Mononuclear cell (primary cell): ENCODE measurements around the gene TCF23. TPM values are rescaled to one million over a fixed set of nuclear protein-coding genes. Genes with fewer than 3 reads are reported as not detected.
"Not testable (repeated sequence)": the region's sequence is repeated elsewhere in the genome, so short reads cannot be mapped to it uniquely, and the experiment has no call there.

Source experiments
- H3K27me3 ChIP-seq: 2 replicates; pipeline ENCODE4 v1.6.0; 2011; ENCODE audit warnings: low read length, control low read depth; ENCODE audit not compliant: insufficient read depth
- H3K4me1 ChIP-seq: 2 replicates; pipeline ENCODE4 v1.5.1; 2011; ENCODE audit warnings: mild to moderate bottlenecking, low read length, control low read depth; ENCODE audit not compliant: insufficient read depth
- H3K4me3 ChIP-seq: 2 replicates; pipeline ENCODE4 v1.5.1; 2011; ENCODE audit warnings: mild to moderate bottlenecking, low read length, moderate library complexity
- H3K9me3 ChIP-seq: 2 replicates; pipeline ENCODE4 v1.5.1; 2011; ENCODE audit warnings: low read depth, mild to moderate bottlenecking, control low read depth, low read length
- total RNA-seq: library from RNA; depleted of rRNA; stranded (reverse); fragments of >200 nt; gene quantifications from one replicate; pipeline ENCODE4 v1.2.3, GENCODE V29; 2012

The TCF23 gene
- total RNA-seq, 1 donor, result not detected

DNA sequence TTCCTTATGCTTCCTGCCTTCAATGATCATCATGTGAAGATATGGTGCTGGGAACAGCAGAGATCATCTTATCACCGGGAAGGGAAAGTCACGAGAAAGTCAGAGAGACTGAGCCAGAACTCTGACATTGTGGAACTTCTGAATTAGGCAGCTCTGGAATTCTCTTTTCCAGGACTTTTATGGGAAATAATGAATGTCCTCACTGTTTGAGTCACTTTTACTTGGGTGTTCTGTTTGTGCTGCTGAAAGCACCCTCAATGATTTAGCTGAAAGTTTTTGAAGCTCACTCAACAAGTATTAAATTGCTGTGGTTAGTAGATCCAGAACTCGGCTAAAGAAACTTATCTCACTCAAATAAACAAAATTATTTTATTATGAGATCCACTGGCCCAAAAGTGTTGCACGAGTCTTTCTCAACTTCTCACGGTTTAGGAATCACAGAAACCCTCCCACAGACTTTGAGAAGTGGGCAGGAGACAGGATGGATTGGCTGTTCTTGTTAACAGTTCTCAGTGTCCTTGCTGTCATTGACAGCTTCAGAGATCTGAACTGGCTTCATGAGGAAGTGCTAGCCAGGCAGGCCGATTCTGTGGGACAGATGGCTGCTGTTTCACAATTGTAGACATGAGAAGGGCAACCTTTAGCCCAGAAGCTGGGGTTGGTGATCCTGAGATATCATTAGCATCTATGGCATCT, 36.7 kb downstream of the TCF23 start:
- Histone ChIP-seq H3K27me3 (no peaks in the 10 kb centered on the region), H3K9me3 (no peaks in the 10 kb centered on the region), H3K4me3 (no peak overlapping the region), H3K4me1 (no peaks in the 10 kb centered on the region)

DNA sequence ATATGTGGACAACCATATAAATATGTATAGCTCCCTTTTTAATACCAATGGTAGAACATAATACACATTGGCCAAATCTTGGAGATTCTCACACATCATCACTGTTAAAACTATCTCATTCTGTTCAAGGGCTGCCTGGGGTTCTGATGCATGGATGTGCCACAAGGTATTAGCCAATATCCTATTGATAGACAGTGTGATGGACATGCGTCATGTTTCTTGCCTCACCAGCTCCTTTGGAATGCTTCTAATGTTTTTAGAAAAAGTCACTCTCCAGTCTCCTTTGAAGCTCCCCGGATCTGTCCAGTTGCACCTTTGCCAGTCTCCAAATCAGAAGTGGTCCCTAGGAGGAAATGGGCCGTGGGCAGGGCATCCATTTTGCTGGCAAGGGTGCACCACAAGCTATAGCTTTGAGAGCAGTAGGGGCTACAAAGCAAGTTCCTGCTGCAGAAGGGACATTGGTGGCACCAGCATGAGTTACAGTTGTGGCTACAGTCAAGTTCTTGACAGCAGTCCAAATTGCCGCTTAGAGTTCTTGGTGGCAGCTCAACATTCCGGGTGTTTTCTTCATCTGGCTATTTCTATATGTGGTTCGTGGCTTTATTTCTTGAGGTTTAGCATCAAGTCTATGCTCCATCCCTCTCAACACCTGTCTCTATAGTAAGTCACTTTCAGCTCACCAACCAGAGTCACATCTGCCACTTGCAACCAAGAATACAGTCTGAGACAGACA, 38.0 kb downstream of the TCF23 start:
- Histone ChIP-seq H3K27me3 (no peaks in the 10 kb centered on the region), H3K4me3 (no peak overlapping the region), H3K9me3 (no peaks in the 10 kb centered on the region), H3K4me1 (no peaks in the 10 kb centered on the region)

DNA sequence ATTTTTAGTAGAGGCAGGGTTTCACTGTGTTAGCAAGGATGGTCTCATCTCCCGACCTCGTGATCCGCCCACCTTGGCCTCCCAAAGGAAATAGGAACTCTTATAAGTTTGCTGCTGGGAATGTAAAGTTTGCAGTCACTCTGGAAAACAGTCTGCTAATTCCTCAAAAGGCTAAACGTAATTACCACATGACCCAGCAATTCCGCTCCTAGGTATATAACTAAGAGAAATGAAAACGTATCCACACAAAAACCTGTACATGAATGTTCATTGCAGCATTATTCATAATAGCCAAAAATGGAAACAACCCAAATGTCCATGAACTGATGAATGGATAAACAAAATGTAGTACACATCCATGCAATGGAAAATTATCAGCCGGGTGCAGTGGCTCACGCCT, 41.2 kb downstream of the TCF23 start:
- Histone ChIP-seq H3K4me3 (no peak overlapping the region), H3K27me3 (no peaks in the 10 kb centered on the region), H3K9me3 (no peaks in the 10 kb centered on the region), H3K4me1 (no peaks in the 10 kb centered on the region)

DNA sequence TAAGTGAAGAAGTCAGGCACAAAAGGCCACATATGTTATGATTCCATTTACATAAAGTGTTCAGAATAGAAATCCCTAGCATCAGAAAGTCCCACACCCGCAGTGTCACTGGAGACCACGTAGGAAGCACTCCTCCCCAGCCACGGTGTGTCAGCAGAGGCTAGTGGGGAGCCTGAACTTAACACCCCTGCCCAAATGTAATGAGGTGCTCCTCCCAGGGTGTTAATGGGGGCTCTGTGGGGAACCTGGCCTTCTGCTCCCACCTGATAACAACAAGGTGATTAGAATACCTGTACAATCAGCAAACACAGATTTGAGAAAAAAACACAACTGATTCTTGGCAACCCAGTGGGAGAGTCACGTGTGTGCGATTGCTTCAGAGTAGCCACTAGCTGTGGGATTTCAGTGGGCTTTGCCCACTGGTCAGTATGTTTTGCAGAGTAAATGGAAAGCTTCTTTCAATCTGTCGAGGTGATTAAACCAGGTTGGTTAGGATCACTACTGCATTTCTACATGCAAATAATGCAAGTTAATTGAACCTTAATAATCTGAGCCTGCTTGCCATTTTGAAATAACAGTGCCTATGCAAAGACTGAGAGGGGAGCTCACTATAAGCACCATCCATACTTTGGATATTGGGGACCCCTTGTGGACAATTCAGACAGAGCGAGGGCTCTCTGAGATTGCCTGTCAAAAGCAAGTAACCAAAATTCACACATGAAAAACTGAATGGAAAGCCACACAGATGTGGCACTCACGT, 42.4 kb downstream of the TCF23 start:
- no peaks in the 10 kb centered on the region for H3K4me1 ChIP-seq

DNA sequence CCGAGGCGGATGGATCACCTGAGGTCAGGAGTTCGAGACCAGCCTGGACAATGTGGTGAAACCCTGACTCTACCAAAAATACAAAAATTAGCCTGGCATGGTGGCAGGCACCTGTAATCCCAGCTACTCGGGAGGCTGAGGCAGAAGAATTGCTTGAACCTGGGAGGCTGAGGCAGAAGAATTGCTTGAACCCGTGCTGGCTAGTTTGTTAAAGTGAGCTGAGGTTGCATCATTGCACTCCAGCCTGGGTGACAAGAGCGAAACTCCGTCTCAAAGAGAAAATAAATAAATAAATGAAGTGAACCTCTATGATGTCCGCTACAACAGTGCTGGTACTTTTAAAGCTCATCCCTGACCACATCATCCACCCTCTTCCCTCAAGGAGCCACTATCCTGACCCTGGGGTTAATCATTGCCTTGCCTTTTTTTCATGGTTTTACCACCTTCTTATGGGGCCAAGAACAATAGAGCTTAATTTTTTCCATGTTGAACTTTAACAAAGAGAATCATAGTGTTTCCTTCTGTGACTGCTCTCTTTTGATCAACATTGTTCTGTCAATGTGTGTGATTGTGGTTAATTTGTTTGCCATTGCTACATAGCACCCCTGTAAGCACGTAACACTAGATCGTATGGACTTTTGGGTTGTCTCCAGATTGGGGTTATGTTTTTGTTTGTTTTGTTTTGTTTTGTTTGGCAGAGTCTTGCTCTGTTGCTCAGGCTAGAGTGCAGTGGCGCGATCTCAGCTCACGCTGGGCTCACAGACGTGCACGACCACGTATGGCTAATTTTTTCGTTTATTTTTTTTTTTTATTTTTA, 45.9 kb downstream of the TCF23 start:
- H3K4me3 ChIP-seq, result no peak overlapping the region
- no peaks in the 10 kb centered on the region for H3K9me3 ChIP-seq
- H3K27me3 ChIP-seq, result no peaks in the 10 kb centered on the region
- H3K4me1 ChIP-seq, result no peaks in the 10 kb centered on the region

More for the DNA sequence above, 42.4 kb downstream of the TCF23 start:
- H3K4me3 ChIP-seq, result no peak overlapping the region
- H3K9me3 ChIP-seq, result no peaks in the 10 kb centered on the region
- no peaks in the 10 kb centered on the region for H3K27me3 ChIP-seq

DNA sequence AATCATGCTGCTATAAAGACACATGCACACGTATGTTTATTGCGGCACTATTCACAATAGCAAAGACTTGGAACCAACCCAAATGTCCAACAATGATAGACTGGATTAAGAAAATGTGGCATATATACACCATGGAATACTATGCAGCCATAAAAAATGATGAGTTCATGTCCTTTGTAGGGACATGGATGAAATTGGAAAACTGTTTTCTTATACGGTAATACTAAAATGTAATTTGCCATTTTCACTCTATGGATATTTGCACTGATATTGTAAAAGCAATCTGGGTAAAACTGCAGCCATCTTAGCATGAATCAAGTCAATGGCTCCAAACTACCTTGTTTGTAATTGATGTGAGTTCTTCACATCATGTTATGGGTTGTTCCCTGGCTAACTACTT, 47.0 kb downstream of the TCF23 start:
- H3K27me3 ChIP-seq, H3K4me3 ChIP-seq, H3K9me3 ChIP-seq, H3K4me1 ChIP-seq: not testable (repeated sequence)

DNA sequence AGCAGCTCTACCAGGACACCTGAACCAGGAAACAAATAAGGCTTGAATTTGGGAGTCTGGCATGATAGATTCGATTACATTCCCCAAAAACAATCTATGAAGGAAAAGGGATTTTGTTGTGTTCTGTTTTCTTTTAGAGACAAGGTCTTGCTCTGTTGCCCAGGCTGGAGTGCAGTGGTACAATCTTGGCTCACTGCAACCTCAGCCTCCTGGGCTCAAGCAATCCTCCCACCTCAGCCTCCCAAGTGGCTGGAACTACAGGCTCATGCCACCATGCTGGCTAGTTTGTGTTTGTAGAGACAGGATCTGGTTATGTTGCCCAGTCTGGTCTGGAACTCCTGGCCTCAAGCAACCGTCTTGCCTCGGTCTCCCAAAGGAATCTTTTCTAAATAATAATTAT, 49.3 kb downstream of the TCF23 start:
- not testable (repeated sequence) for H3K4me1 ChIP-seq, H3K4me3 ChIP-seq, H3K27me3 ChIP-seq, H3K9me3 ChIP-seq

DNA sequence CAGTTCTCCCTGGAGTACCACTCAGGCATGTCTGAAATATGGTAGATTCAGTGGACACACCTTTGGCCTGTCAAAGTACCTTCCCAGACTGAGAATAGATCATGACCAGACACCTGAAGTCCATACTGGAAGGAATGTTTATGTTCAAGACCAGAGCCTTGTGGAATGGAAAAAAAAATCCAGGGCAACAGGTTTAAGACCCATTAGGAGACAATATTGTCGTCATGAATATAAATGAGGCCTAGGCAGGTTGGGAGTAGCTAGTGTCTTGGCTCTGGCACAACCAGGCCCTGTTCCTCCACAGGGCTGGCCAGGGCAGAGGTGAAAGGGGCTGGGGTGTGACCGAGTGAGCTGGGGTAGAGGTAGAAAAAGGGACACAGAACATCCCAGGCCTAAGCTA, 49.8 kb downstream of the TCF23 start:
- no peak overlapping the region for H3K4me3 ChIP-seq
- H3K9me3 ChIP-seq, result no peaks in the 10 kb centered on the region
- H3K27me3 ChIP-seq, result no peaks in the 10 kb centered on the region
- no peaks in the 10 kb centered on the region for H3K4me1 ChIP-seq

DNA sequence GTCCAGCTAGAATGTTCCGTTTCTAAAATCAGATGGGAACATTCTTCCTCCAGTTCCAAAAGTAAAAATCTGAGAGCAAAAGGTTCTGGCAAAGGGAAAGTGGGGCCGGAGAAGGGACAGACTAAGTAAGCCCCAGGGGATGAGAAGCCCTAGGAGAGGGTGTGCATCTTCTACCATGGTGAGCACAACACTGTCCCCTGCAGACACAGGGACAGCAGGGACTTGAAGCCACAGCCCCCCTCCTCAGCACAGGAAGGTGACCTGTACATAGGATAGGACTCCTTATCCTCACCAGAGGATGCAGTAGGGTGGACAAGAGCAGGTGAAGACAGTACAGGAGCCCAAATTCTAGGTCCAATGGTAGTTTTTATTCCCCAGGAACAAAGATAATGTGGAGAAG, 50.4 kb downstream of the TCF23 start:
- Histone ChIP-seq H3K4me1 (no peaks in the 10 kb centered on the region), H3K27me3 (no peaks in the 10 kb centered on the region), H3K4me3 (no peak overlapping the region), H3K9me3 (no peaks in the 10 kb centered on the region)

DNA sequence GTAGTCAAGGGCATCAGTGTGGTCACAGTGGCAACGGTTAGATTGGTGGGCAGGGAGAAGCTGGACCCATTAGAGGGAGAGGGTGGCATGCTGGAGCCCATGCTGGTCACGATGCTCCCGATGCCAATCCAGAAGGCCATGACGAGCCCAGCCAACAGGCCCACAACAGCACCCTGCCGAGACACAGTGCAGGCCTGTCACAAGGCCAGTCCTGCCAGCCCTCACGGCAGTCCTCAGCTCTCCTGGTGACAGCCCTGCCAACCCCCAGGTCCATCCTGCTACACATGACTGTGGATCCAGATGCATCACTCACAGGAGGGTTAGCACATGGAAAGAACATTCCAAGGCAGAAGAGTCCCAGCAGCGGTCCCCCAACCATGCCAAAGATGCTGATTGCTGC, 52.9 kb downstream of the TCF23 start:
- no peaks in the 10 kb centered on the region for H3K4me1 ChIP-seq
- H3K9me3 ChIP-seq, result no peaks in the 10 kb centered on the region

DNA sequence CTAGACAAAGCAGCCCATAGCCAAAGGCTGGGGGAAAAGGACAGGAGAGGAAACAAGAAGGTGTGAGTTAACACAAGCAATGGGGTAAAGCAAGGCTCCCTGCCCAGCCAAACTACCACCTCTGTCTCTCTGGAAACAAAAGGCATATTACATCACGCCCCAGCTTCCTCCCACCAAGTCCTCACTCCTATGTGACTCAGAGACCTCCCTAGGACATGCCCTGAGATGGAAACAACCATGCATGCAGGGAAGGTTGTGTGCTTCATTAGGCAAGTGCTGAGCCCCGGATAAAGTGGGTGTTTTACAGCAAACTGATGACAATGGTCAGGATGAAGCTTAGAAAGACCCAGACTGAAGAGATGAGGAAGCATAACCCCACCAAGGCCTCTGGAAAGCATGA, 54.0 kb downstream of the TCF23 start:
- Histone ChIP-seq H3K27me3 (no peaks in the 10 kb centered on the region), H3K9me3 (no peaks in the 10 kb centered on the region), H3K4me1 (no peaks in the 10 kb centered on the region), H3K4me3 (no peak overlapping the region)

More for the DNA sequence above, 52.9 kb downstream of the TCF23 start:
- H3K27me3 ChIP-seq, result no peaks in the 10 kb centered on the region
- no peak overlapping the region for H3K4me3 ChIP-seq

DNA sequence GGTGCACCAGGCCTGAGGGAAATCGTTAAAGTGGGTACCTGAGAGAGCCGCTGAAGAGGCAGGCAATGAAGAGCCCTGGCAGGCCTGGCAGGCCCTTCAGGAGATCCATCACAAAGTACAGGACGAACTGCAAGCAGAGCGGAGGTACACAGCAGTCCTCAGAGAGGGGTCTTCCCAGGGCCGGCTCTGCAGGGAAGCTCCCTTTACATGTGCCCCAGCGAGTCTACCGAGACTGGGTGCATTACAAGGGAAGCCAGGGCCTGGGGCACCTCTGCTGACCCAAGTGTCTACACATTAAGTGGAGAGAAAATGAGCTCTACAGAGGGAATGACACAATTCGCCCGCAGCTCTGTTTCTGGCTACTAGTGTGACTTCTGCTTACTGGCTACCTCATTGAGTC, 54.9 kb downstream of the TCF23 start:
- H3K4me3 ChIP-seq, result no peak overlapping the region
- H3K4me1 ChIP-seq, result no peaks in the 10 kb centered on the region
- no peaks in the 10 kb centered on the region for H3K27me3 ChIP-seq
- no peaks in the 10 kb centered on the region for H3K9me3 ChIP-seq

DNA sequence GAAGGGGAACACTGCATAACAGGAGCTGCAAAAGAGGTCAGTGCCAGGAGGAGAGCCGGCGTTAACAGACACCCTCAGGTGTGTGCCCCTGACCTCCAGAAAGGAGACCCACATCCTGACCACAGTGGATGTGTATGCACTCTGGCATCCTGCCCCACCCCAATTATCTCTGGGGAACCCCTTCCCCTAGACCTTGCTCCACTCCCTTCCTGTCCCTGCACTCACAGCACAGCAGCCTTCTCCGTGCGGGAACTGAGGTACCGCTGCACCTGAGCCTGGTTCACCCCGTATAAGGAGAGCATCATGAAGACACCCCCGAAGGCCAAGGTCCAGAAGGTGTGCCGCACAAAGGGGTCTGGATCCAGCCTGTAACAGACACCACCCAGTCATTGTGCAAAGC, 55.8 kb downstream of the TCF23 start:
- Histone ChIP-seq H3K9me3 (no peaks in the 10 kb centered on the region), H3K27me3 (no peaks in the 10 kb centered on the region), H3K4me1 (no peaks in the 10 kb centered on the region), H3K4me3 (no peak overlapping the region)

DNA sequence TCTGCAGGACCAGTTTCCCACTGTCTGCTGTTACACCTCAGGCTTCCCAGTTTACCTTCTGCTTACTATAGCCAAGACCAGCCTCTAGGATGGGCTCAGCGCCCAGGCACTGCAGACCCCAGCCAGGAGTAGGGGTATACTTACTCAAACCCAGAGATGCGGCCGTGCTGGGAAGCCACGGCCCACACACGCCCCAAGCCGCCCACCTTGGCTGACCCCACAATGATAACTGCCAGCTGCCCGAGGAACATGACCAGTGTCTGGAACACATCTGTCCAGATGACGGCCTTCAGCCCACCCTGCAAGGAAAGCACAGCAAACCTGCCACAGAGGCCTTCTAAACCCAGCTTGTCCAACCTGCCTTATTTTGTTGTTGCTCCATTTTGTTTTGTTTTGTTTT, 56.4 kb downstream of the TCF23 start:
- Histone ChIP-seq H3K4me3 (no peak overlapping the region), H3K4me1 (no peaks in the 10 kb centered on the region), H3K9me3 (no peaks in the 10 kb centered on the region), H3K27me3 (no peaks in the 10 kb centered on the region)

DNA sequence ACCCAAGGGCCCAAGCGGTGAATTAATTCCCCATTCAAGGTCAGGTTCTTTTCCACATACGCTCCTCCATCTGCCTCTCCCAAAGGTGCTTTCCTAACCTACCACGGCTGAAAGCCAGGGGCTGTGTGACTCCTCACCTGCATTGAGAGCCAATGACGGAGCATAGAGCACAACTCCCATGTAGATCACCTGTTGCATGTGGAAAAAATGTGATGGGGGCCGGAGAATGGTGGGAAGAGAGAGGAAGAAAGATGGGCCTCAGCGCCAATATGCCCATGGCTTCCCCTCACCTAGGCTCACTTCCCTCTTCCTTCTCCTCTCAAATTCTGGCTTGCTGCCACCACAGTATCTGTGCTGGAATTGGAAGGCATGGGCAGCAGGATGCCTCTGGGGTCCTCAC, 57.5 kb downstream of the TCF23 start:
- peaks cover 5% of the 10 kb centered on the region for H3K4me1 ChIP-seq
- H3K4me3 ChIP-seq, result no peak overlapping the region
- no peaks in the 10 kb centered on the region for H3K9me3 ChIP-seq
- H3K27me3 ChIP-seq, result no peaks in the 10 kb centered on the region
